ENCODE measurements around the gene OLFML2A. TPM values are rescaled to one million over a fixed set of nuclear protein-coding genes. Genes with fewer than 3 reads are reported as not detected.
A peak's percentile ranks its signal among the peaks of the same experiment; 100 is the strongest.

OLFML2A gene
- polyA plus RNA-seq, 1 donor from 2014 or later = 0.15 TPM

DNA sequence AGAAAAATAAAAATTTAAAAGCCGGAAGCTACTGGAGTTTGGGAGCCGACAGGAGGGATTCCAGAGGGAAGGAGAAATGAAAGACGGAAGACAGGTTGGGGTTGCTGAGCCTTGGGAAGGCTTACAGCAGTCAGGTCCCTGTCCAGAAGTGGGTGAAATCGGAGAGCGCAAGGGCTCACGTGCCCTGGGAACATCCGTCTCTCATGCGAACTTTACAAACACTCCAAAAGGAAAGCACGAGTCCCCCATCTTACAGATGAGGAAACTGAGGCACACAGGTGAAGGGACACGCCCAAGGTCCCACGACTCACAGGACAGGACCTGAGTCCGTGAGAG lies 347 bp upstream of the OLFML2A start:
- H3K27me3 ChIP-seq (ENCODE audit: insufficient read depth, low read depth, low read length) = peaks cover 22% of the 10 kb centered on the region
- no peaks in the 10 kb centered on the region for H3K9me2 ChIP-seq (ENCODE audit: insufficient read depth, low read length)
- H3F3A ChIP-seq (ENCODE audit: insufficient read depth, low read length, poor library complexity, severe bottlenecking) = no peaks in the 10 kb centered on the region
- no peaks in the 10 kb centered on the region for H3K79me2 ChIP-seq (replicated peaks; ENCODE audit: insufficient read depth, low read length)
- no peak overlapping the region for H3K27ac ChIP-seq (ENCODE audit: low read length)
- H3K4me3 ChIP-seq (ENCODE audit: low read length) = peak overlapping the region; percentile 56
- TF ChIP-seq, protein P1, sequence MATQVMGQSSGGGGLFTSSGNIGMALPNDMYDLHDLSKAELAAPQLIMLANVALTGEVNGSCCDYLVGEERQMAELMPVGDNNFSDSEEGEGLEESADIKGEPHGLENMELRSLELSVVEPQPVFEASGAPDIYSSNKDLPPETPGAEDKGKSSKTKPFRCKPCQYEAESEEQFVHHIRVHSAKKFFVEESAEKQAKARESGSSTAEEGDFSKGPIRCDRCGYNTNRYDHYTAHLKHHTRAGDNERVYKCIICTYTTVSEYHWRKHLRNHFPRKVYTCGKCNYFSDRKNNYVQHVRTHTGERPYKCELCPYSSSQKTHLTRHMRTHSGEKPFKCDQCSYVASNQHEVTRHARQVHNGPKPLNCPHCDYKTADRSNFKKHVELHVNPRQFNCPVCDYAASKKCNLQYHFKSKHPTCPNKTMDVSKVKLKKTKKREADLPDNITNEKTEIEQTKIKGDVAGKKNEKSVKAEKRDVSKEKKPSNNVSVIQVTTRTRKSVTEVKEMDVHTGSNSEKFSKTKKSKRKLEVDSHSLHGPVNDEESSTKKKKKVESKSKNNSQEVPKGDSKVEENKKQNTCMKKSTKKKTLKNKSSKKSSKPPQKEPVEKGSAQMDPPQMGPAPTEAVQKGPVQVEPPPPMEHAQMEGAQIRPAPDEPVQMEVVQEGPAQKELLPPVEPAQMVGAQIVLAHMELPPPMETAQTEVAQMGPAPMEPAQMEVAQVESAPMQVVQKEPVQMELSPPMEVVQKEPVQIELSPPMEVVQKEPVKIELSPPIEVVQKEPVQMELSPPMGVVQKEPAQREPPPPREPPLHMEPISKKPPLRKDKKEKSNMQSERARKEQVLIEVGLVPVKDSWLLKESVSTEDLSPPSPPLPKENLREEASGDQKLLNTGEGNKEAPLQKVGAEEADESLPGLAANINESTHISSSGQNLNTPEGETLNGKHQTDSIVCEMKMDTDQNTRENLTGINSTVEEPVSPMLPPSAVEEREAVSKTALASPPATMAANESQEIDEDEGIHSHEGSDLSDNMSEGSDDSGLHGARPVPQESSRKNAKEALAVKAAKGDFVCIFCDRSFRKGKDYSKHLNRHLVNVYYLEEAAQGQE (IDR thresholded peaks at IDR 0.05; ENCODE audit: borderline replicate concordance) = no peak
- TF ChIP-seq MXI1 (conservative IDR thresholded peaks at IDR 0.05; ENCODE audit: poor library complexity, severe bottlenecking) (no peak), POLR2AphosphoS5 (IDR thresholded peaks at IDR 0.05) (no peak)
- peak overlapping the region; percentile 12 for H3K9ac ChIP-seq (ENCODE audit: low read length)
- no peaks in the 10 kb centered on the region for H3K36me3 ChIP-seq (ENCODE audit: insufficient read depth, low read length)
- H4K20me1 ChIP-seq (ENCODE audit: insufficient read depth) = no peaks in the 10 kb centered on the region
- H2AFZ ChIP-seq (ENCODE audit: low read depth, low read length) = no peak overlapping the region
- H3K9me3 ChIP-seq (ENCODE audit: low read length) = no peaks in the 10 kb centered on the region
- no peak overlapping the region for H3K4me2 ChIP-seq (ENCODE audit: low read length)

GRCh38 chr9:124778575-124779367 lies 1.8 kb downstream of the OLFML2A start:
- H3K36me3 ChIP-seq (ENCODE audit: insufficient read depth, low read length) = no peaks in the 10 kb centered on the region
- peaks cover 22% of the 10 kb centered on the region for H3K27me3 ChIP-seq (ENCODE audit: insufficient read depth, low read depth, low read length)
- no peak overlapping the region for H3K4me2 ChIP-seq (ENCODE audit: low read length)
- no peak overlapping the region for H3K27ac ChIP-seq (ENCODE audit: low read length)
- H4K20me1 ChIP-seq (ENCODE audit: insufficient read depth) = no peaks in the 10 kb centered on the region
- no peak overlapping the region for H3K4me3 ChIP-seq (ENCODE audit: low read length)
- TF ChIP-seq EP300 (conservative IDR thresholded peaks at IDR 0.05; ENCODE audit: poor library complexity, severe bottlenecking) (no peak), CTCF (IDR thresholded peaks at IDR 0.05; ENCODE audit: poor library complexity, severe bottlenecking) (no peak), POLR2AphosphoS5 (IDR thresholded peaks at IDR 0.05) (no peak), RAD21 (conservative IDR thresholded peaks at IDR 0.05) (no peak), MXI1 (conservative IDR thresholded peaks at IDR 0.05; ENCODE audit: poor library complexity, severe bottlenecking) (no peak), SMC3 (conservative IDR thresholded peaks at IDR 0.05; ENCODE audit: poor library complexity) (no peak), TAF1 (IDR thresholded peaks at IDR 0.05; ENCODE audit: low read depth) (no peak), EZH2 (IDR thresholded peaks at IDR 0.05; ENCODE audit: borderline replicate concordance, insufficient read depth, low read length, poor library complexity, severe bottlenecking) (no peak)
- TF ChIP-seq, protein P1 (IDR thresholded peaks at IDR 0.05; ENCODE audit: borderline replicate concordance) = no peak
- H3K9me3 ChIP-seq (ENCODE audit: low read length) = no peaks in the 10 kb centered on the region
- no peaks in the 10 kb centered on the region for H3K79me2 ChIP-seq (replicated peaks; ENCODE audit: insufficient read depth, low read length)
- H3K9me2 ChIP-seq (ENCODE audit: insufficient read depth, low read length) = no peaks in the 10 kb centered on the region
- no peak overlapping the region for H3K9ac ChIP-seq (ENCODE audit: low read length)
- no peak overlapping the region for H2AFZ ChIP-seq (ENCODE audit: low read depth, low read length)
- H3F3A ChIP-seq (ENCODE audit: insufficient read depth, low read length, poor library complexity, severe bottlenecking) = no peaks in the 10 kb centered on the region

Data from neural cell (in vitro differentiated cells).